Fibroblast of pulmonary artery (primary cell): ENCODE data around the gene DFFB.

Experiments used
- DNase-seq: peaks from one replicate; pipeline ENCODE4 v3.0.0-alpha.2; 2010; ENCODE audit warnings: low read depth
- H3K4me3 ChIP-seq: replicated peaks from 2 replicates; pipeline ENCODE4 v1.5.1; 2011; ENCODE audit warnings: low read depth, mild to moderate bottlenecking, control low read depth, low read length, moderate library complexity
- TF ChIP-seq, protein P1 (sequence below): IDR thresholded peaks from 2 replicates; pipeline ENCODE4 v1.5.1; 2011; ENCODE audit warnings: mild to moderate bottlenecking, control low read depth, low read length, inconsistent platforms; ENCODE audit errors: missing control alignments

Gene DFFB

GRCh38 chr1:3841491-3841890 lies 15.8 kb upstream of the DFFB start:
- DNase-seq: no peak
- TF ChIP-seq, protein P1, sequence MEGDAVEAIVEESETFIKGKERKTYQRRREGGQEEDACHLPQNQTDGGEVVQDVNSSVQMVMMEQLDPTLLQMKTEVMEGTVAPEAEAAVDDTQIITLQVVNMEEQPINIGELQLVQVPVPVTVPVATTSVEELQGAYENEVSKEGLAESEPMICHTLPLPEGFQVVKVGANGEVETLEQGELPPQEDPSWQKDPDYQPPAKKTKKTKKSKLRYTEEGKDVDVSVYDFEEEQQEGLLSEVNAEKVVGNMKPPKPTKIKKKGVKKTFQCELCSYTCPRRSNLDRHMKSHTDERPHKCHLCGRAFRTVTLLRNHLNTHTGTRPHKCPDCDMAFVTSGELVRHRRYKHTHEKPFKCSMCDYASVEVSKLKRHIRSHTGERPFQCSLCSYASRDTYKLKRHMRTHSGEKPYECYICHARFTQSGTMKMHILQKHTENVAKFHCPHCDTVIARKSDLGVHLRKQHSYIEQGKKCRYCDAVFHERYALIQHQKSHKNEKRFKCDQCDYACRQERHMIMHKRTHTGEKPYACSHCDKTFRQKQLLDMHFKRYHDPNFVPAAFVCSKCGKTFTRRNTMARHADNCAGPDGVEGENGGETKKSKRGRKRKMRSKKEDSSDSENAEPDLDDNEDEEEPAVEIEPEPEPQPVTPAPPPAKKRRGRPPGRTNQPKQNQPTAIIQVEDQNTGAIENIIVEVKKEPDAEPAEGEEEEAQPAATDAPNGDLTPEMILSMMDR: no peak
- no peak overlapping the region for H3K4me3 ChIP-seq

- H3K4me3 ChIP-seq: no peak overlapping the region
- TF ChIP-seq, protein P1: no peak
- no peak for DNase-seq
Measured at GRCh38 chr1:3842912-3843311, 14.4 kb upstream of the DFFB start.

GRCh38 chr1:3846541-3846940 lies 10.7 kb upstream of the DFFB start:
- no peak for DNase-seq
- TF ChIP-seq, protein P1: no peak
- H3K4me3 ChIP-seq: no peak overlapping the region

GRCh38 chr1:3847081-3847480 lies 10.2 kb upstream of the DFFB start:
- no peak for DNase-seq
- TF ChIP-seq, protein P1: no peak
- H3K4me3 ChIP-seq: no peak overlapping the region

GRCh38 chr1:3850857-3851256 lies 6.4 kb upstream of the DFFB start:
- H3K4me3 ChIP-seq: no peak overlapping the region
- no peak for DNase-seq
- TF ChIP-seq, protein P1: no peak

- DNase-seq: no peak
- no peak overlapping the region for H3K4me3 ChIP-seq
- TF ChIP-seq, protein P1: no peak
Measured at GRCh38 chr1:3851292-3851691, 6.0 kb upstream of the DFFB start.

DNA sequence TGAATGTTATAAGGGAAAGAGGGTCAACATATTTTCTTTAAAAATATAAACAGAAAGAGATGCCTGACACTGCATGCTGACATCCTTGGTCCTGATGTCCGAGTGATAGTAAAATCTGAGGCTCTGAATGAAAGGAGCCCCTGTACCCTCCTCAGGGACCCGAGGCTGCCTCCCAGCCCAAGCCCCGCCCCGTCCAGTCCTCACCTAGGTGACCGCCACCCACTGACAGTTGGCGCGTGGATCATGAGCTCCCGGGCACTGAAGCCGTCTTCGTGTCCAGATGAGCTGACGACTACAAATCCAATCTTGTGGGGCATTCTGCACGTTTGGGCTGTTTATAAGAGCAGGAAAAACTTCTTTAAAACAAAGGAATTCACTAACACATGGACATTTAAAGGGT lies 5.2 kb upstream of the DFFB start:
- no peak for DNase-seq
- TF ChIP-seq, protein P1: no peak
- no peak overlapping the region for H3K4me3 ChIP-seq
